HG02571 (cell line): ENCODE results near the gene CRNKL1.

Experiments used
- ATAC-seq: cut with Tn5 transposase; IDR thresholded peaks from one replicate; pipeline ENCODE4 v1.9.1; 2021; ENCODE audit warnings: mild to moderate bottlenecking, moderate library complexity; ENCODE audit not compliant: unreplicated experiment

Gene CRNKL1

GRCh38 chr20:20052074-20052970, at the start of gene CRNKL1, which contains the start of gene CFAP61:
Gene CRNKL1 (minus strand): TSS chr20:20052466. CDS start chr20:20052342, 124 bp downstream.
Gene CFAP61 (plus strand): TSS chr20:20052532. CDS start chr20:20056654, 4,122 bp downstream.
- peak; percentile 92 for ATAC-seq

GRCh38 chr20:20100881-20101280, 48.6 kb upstream of the CRNKL1 start:
- no peak for ATAC-seq

GRCh38 chr20:20096421-20096820, 44.2 kb upstream of the CRNKL1 start:
- ATAC-seq = no peak

GRCh38 chr20:20095114-20095872, 43.0 kb upstream of the CRNKL1 start:
- ATAC-seq = no peak

- ATAC-seq = no peak
Measured at GRCh38 chr20:20094410-20094809, 42.1 kb upstream of the CRNKL1 start.

- ATAC-seq = no peak
Measured at GRCh38 chr20:20092827-20093226, 40.6 kb upstream of the CRNKL1 start.

GRCh38 chr20:20089939-20090338, 37.7 kb upstream of the CRNKL1 start:
- no peak for ATAC-seq

- ATAC-seq = no peak
Measured at GRCh38 chr20:20089018-20089417, 36.8 kb upstream of the CRNKL1 start.

- ATAC-seq = no peak
Measured at GRCh38 chr20:20085812-20086211, 33.5 kb upstream of the CRNKL1 start.

- ATAC-seq = no peak
Measured at GRCh38 chr20:20085071-20085470, 32.8 kb upstream of the CRNKL1 start.

GRCh38 chr20:20084296-20084752, 32.1 kb upstream of the CRNKL1 start:
- ATAC-seq = no peak

- no peak for ATAC-seq
Measured at GRCh38 chr20:20083807-20084206, 31.5 kb upstream of the CRNKL1 start.

- ATAC-seq = no peak
Measured at GRCh38 chr20:20079102-20079784, 27.0 kb upstream of the CRNKL1 start.

- no peak for ATAC-seq
Measured at GRCh38 chr20:20078041-20078440, 25.8 kb upstream of the CRNKL1 start.

GRCh38 chr20:20076297-20077065, 24.2 kb upstream of the CRNKL1 start:
- ATAC-seq = no peak

GRCh38 chr20:20075032-20075431, 22.8 kb upstream of the CRNKL1 start:
- no peak for ATAC-seq

GRCh38 chr20:20073801-20074371, 21.6 kb upstream of the CRNKL1 start:
- no peak for ATAC-seq

- no peak for ATAC-seq
Measured at GRCh38 chr20:20070871-20071726, 18.8 kb upstream of the CRNKL1 start.

- no peak for ATAC-seq
Measured at GRCh38 chr20:20065361-20065760, 13.1 kb upstream of the CRNKL1 start.
